ENCODE results near the gene TDRD12.
"Not testable (repeated sequence)": the region's sequence is repeated elsewhere in the genome, so short reads cannot be mapped to it uniquely, and the experiment has no call there.

The TDRD12 gene

GRCh38 chr19:32818536-32818935 is 99.0 kb downstream of the TDRD12 start:
- no peaks in the 10 kb centered on the region for H3K9me3 ChIP-seq (ENCODE audit: control insufficient read depth, insufficient read depth, low read length)
- H3K9ac ChIP-seq (ENCODE audit: low read depth, low read length) = no peak overlapping the region
- H3K36me3 ChIP-seq (ENCODE audit: insufficient read depth, low read length) = no peaks in the 10 kb centered on the region
- H3K4me1 ChIP-seq (ENCODE audit: insufficient read depth, low read length) = peaks cover 14% of the 10 kb centered on the region

DNA sequence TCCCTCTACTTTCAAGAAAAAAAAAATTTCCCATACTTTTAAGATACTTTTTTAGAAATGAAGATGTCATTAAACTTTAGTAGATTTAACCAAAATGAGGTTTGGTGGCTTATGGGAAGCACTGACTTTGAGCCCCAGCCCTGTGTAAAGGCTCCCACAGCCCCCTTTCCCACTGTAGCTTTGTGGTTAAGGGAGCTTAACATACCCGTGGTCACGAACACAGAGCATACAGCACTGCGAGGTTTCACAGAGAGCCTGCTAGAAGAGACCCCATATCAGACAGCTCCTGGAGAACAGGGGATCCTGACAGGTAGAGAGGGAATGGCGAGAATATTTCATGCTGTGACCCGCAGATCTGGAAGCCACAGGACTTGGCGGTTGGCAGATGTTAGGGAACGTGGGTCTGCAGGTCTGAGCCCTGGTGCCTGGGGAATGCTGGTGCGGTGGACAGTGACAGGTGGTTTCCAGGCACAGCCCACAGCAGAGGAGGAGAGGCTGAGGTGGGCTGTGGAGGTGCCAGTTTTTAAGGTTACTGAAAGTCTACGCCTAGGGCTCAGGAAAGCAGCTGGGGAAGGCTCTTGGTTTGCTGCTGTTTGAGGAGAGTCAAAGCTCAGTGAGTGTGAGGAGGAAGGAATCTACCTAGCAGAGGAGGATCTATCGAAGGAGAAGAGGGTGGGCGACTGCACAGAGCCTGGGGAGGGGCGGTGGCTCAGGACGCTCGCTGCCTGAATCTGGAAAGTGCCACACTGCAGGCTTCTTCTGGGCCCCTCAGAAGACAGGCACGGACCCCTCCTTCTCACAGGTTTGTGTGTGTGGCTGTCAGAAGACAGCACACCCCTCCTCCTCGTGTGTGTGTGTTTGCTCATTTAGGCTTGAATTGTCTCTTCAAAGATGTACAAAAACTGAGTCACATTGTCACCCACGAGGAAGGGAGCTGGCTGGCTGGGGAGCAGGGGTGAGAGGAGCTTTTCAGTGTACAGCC is 100.1 kb downstream of the TDRD12 start:
- Histone ChIP-seq H3K9ac (ENCODE audit: low read depth, low read length) (no peak overlapping the region), H3K9me3 (ENCODE audit: control insufficient read depth, insufficient read depth, low read length) (no peaks in the 10 kb centered on the region), H3K4me1 (ENCODE audit: insufficient read depth, low read length) (peaks cover 18% of the 10 kb centered on the region), H3K36me3 (ENCODE audit: insufficient read depth, low read length) (no peaks in the 10 kb centered on the region)

DNA sequence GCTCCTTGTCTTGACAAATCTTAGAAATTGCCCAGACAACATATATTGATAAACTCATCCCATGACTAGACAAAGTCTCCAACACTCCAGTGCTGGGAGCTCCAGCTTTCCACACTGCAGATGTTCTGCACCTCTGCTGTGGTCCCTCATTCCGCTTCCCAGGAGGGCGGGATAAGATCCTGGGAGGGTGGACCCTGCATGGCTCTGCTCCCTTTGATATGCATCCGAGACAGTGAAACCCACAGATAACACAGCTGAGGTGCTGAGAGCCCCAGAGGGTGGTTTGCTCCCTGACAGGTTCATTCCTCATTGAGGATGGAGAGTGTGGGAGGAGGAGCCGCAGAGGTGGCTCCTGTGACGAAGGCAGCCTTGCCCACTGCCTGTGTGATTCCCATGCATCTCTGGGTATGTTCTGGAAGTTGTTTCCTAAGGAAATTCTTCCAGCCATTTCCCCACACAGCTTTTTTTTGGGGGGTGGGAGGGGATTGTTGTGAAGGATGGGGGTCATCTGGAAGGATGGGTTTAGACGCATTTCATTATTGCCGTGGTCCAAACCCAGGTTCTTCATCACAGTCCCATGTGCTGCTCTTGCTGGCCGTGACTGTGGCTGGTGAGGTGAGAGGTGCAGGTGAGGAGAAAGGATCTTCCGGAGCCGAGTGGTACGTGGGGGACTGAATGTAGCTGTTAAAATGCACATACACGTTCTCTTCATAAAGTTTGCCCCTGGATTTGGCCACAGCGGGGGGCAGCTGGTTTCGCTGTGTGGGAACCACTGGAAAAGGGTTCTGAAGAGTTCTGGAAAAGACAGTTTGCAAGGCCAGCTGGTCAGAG is 103.6 kb downstream of the TDRD12 start:
- Histone ChIP-seq H3K9me3 (ENCODE audit: control insufficient read depth, insufficient read depth, low read length) (no peaks in the 10 kb centered on the region), H3K4me1 (ENCODE audit: insufficient read depth, low read length) (peaks cover 9% of the 10 kb centered on the region; the same call in 1 of the 2 replicates), H3K9ac (ENCODE audit: low read depth, low read length) (no peak overlapping the region), H3K36me3 (ENCODE audit: insufficient read depth, low read length) (no peaks in the 10 kb centered on the region)

GRCh38 chr19:32823747-32824102 is 104.2 kb downstream of the TDRD12 start:
- peaks cover 13% of the 10 kb centered on the region; the same call in 1 of the 2 replicates for H3K4me1 ChIP-seq (ENCODE audit: insufficient read depth, low read length)
- no peaks in the 10 kb centered on the region for H3K36me3 ChIP-seq (ENCODE audit: insufficient read depth, low read length)
- H3K9ac ChIP-seq (ENCODE audit: low read depth, low read length) = no peak overlapping the region
- H3K9me3 ChIP-seq (ENCODE audit: control insufficient read depth, insufficient read depth, low read length) = no peaks in the 10 kb centered on the region

GRCh38 chr19:32824191-32824751 is 104.7 kb downstream of the TDRD12 start:
- H3K9ac ChIP-seq (ENCODE audit: low read depth, low read length) = no peak overlapping the region

DNA sequence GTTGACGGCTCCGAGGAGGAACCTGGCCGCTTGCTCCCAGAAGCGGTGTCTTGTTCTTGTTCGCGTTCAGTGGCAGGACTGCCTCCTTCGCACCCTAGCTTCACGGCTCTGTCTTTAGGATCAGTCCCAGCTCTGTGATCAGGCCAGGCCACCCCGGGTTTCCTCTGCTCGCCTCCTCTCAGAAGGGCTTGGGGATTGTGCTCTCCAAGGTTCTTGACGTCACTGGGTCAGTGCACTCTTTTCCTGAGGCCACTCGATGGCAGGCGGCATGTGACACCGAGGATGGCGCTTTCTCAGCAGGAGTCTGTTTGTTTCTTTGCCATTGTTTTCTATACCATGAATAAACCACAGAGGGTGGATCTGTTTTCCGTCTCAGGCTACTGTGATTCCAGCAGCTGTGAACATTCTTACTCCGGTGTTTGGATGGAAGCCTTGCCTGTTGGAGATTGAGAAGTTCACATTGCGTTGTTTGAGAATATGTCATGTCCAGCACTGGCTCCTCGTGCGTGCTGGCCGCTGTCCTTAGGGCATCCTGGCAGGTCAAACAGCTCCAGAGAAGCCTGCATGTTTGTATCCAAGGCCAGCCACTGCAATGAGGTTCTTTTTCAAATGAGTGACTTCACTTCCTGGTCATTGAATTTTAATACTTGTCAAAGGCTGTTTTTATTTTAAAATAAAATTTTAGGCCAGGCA is 105.5 kb downstream of the TDRD12 start:
- no peak overlapping the region for H3K9ac ChIP-seq (ENCODE audit: low read depth, low read length)
- H3K36me3 ChIP-seq (ENCODE audit: insufficient read depth, low read length) = no peaks in the 10 kb centered on the region
- peaks cover 13% of the 10 kb centered on the region; the same call in 1 of the 2 replicates for H3K4me1 ChIP-seq (ENCODE audit: insufficient read depth, low read length)
- H3K9me3 ChIP-seq (ENCODE audit: control insufficient read depth, insufficient read depth, low read length) = no peaks in the 10 kb centered on the region

More at GRCh38 chr19:32824191-32824751, 104.7 kb downstream of the TDRD12 start:
- H3K36me3 ChIP-seq (ENCODE audit: insufficient read depth, low read length) = no peaks in the 10 kb centered on the region
- H3K9me3 ChIP-seq (ENCODE audit: control insufficient read depth, insufficient read depth, low read length) = no peaks in the 10 kb centered on the region
- peaks cover 13% of the 10 kb centered on the region; the same call in 1 of the 2 replicates for H3K4me1 ChIP-seq (ENCODE audit: insufficient read depth, low read length)

DNA sequence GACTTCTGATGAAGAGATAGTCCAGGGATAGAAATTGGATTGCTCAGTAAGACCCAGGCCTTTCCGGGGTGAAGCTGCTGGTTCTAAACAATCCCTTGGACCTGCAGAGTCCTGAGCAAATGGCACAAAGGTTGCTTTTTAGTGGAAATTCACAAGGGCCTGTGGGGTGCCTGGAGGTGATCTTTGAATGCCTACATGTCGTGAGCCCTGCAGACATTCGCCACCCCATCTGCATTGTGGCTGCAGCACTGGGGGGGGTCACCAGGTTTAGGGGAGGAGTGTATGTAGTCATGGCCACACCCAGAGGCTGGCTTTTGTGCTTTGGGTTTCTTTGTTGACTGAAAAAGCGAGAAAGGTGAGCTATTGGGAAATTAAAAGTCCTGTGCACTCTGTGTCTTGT is 108.6 kb downstream of the TDRD12 start:
- Histone ChIP-seq H3K36me3 (ENCODE audit: insufficient read depth, low read length) (no peaks in the 10 kb centered on the region), H3K9me3 (ENCODE audit: control insufficient read depth, insufficient read depth, low read length) (no peaks in the 10 kb centered on the region), H3K4me1 (ENCODE audit: insufficient read depth, low read length) (peaks cover 13% of the 10 kb centered on the region; the same call in 1 of the 2 replicates), H3K9ac (ENCODE audit: low read depth, low read length) (no peak overlapping the region)

GRCh38 chr19:32828643-32829344 is 109.2 kb downstream of the TDRD12 start:
- Histone ChIP-seq H3K4me1 (ENCODE audit: insufficient read depth, low read length) (peaks cover 13% of the 10 kb centered on the region; the same call in 1 of the 2 replicates), H3K9me3 (ENCODE audit: control insufficient read depth, insufficient read depth, low read length) (no peaks in the 10 kb centered on the region), H3K36me3 (ENCODE audit: insufficient read depth, low read length) (no peaks in the 10 kb centered on the region), H3K9ac (ENCODE audit: low read depth, low read length) (no peak overlapping the region)

DNA sequence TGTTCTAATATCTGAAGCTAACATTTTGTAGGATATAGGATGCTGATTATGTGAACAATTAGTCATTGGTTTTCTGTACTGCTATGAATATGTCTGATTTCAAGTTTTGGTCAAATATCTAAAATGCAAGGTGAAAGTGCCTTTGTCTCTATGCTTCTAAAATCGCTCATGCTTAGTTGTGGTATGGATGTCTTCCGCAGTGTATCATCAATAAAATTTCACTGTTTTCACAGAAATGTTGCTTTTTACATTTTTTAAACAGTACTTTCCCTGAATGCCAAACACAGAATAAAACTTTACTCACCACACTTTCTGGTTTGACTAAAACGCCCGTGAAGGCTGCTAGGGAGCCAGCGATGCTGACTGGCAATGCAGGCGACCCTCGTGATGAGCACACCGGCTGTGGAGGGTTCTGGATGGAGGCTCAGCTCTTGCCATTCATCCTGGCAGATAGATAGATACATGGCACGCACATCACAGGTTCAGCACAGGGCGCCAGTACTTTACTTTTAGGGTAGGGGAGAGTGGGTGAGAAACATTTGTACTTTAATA is 109.9 kb downstream of the TDRD12 start:
- H3K4me1 ChIP-seq (ENCODE audit: insufficient read depth, low read length) = peaks cover 12% of the 10 kb centered on the region; the same call in 1 of the 2 replicates
- no peaks in the 10 kb centered on the region for H3K9me3 ChIP-seq (ENCODE audit: control insufficient read depth, insufficient read depth, low read length)
- H3K9ac ChIP-seq (ENCODE audit: low read depth, low read length) = no peak overlapping the region
- H3K36me3 ChIP-seq (ENCODE audit: insufficient read depth, low read length) = no peaks in the 10 kb centered on the region

- H3K4me1 ChIP-seq (ENCODE audit: insufficient read depth, low read length) = 0 out of 2 replicates have a peak, but pooled peaks cover 4% of the 10 kb centered on the region
- no peaks in the 10 kb centered on the region for H3K36me3 ChIP-seq (ENCODE audit: insufficient read depth, low read length)
- H3K9me3 ChIP-seq (ENCODE audit: control insufficient read depth, insufficient read depth, low read length) = no peaks in the 10 kb centered on the region
- no peak overlapping the region for H3K9ac ChIP-seq (ENCODE audit: low read depth, low read length)
These were observed 110.9 kb downstream of the TDRD12 start for GRCh38 chr19:32830231-32831014.

DNA sequence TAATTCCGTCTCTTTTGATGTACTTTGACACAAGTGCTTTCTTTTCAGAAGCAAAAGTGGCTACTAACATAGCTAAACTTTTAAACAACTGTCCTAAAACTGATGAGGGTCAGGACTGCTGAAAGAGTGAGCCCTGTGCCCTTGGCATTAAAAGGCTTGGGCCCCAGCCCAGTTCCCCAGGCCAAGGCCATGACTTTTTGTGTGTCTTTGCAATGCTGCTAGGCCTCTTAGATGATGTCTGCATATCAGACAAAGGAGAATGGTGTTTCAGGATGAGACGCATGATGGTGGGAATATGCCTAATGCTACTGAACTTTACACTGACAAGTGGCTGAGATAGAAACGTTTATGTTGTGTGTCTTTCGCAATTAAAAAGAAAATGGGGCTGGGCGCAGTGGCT is 112.0 kb downstream of the TDRD12 start:
- Histone ChIP-seq H3K36me3 (ENCODE audit: insufficient read depth, low read length) (no peaks in the 10 kb centered on the region), H3K9me3 (ENCODE audit: control insufficient read depth, insufficient read depth, low read length) (no peaks in the 10 kb centered on the region), H3K4me1 (ENCODE audit: insufficient read depth, low read length) (0 out of 2 replicates have a peak, but pooled peaks cover 4% of the 10 kb centered on the region), H3K9ac (ENCODE audit: low read depth, low read length) (no peak overlapping the region)

DNA sequence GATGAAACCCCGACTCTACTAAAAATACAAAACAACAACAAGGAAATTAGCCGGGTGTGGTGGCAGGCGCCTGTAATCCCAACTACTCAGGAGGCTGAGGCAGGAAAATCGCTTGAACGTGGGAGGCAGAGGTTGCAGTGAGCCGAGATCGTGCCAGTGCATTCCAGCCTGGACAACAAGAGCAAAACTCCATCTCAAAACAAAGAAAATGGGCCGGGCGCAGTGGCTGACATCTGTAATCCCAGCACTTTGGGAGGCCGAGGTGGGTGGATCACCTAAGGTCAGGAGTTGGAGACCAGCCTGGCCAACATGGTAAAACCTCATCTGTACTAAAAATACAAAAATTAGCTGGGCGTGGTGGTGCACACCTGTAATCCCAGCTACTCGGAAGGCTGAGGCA is 112.5 kb downstream of the TDRD12 start:
- not testable (repeated sequence) for H3K4me1 ChIP-seq (ENCODE audit: insufficient read depth, low read length); H3K9ac ChIP-seq (ENCODE audit: low read depth, low read length); H3K36me3 ChIP-seq (ENCODE audit: insufficient read depth, low read length); H3K9me3 ChIP-seq (ENCODE audit: control insufficient read depth, insufficient read depth, low read length)
